Cardiac fibroblast (primary cell): Measurements from ENCODE around the gene CYCS.

Experiments
- DNase-seq, 2 donors: peaks; one replicate each; pipeline versions ENCODE4 v3.0.0 to v3.0.0-alpha.2; 2010; ENCODE audit warnings: low read depth in 2 of 2
- H3K4me3 ChIP-seq, 2 donors: replicated peaks in 1 of 2; 1 replicate in 1 of 2; 2 replicates in 1 of 2; pipeline ENCODE4 v1.5.1; 2011; ENCODE audit warnings: low read depth in 2 of 2, low read length in 2 of 2, mild to moderate bottlenecking in 2 of 2, moderate library complexity in 1 of 2
- CTCF ChIP-seq: IDR thresholded peaks from one replicate; pipeline ENCODE4 v1.5.1; 2011; ENCODE audit warnings: low read depth, mild to moderate bottlenecking, low read length, inconsistent platforms

Gene CYCS

GRCh38 chr7:25143763-25144162, 18.7 kb upstream of the CYCS start:
- no peak overlapping the region for H3K4me3 ChIP-seq
- no peak for DNase-seq
- no peak for TF ChIP-seq CTCF

GRCh38 chr7:25139536-25139935, 14.5 kb upstream of the CYCS start:
- no peak for DNase-seq
- no peak overlapping the region for H3K4me3 ChIP-seq
- no peak for TF ChIP-seq CTCF

GRCh38 chr7:25134358-25135010, 9.4 kb upstream of the CYCS start:
- no peak for TF ChIP-seq CTCF
- H3K4me3 ChIP-seq = no peak overlapping the region
- no peak for DNase-seq

- no peak for TF ChIP-seq CTCF
- no peak for DNase-seq
- no peak overlapping the region for H3K4me3 ChIP-seq
Observed at GRCh38 chr7:25132430-25132829, 7.4 kb upstream of the CYCS start.

- no peak for DNase-seq
- no peak for TF ChIP-seq CTCF
Observed at GRCh38 chr7:25126751-25127150, 1.7 kb upstream of the CYCS start.

GRCh38 chr7:25124465-25125136, 459 bp downstream of the CYCS start:
- DNase-seq = peak in 1 of 2 donors; percentile 13
- H3K4me3 ChIP-seq = peak overlapping the region; percentile 79 to 93
- TF ChIP-seq CTCF = no peak

More at GRCh38 chr7:25126751-25127150, 1.7 kb upstream of the CYCS start:
- H3K4me3 ChIP-seq = no peak overlapping the region

- no peak for TF ChIP-seq CTCF
- H3K4me3 ChIP-seq = no peak overlapping the region
- peak in 1 of 2 donors; percentile 41 for DNase-seq
Observed at GRCh38 chr7:25122373-25122772, 2.7 kb downstream of the CYCS start.
